ENCODE results near the gene LMNTD2. TPM values are rescaled to one million over a fixed set of nuclear protein-coding genes. Genes with fewer than 3 reads are reported as not detected.
A peak's percentile ranks its signal among the peaks of the same experiment; 100 is the strongest.

Gene LMNTD2
- total RNA-seq, 1 experiment from 2014 or later = 4.0 TPM

DNA sequence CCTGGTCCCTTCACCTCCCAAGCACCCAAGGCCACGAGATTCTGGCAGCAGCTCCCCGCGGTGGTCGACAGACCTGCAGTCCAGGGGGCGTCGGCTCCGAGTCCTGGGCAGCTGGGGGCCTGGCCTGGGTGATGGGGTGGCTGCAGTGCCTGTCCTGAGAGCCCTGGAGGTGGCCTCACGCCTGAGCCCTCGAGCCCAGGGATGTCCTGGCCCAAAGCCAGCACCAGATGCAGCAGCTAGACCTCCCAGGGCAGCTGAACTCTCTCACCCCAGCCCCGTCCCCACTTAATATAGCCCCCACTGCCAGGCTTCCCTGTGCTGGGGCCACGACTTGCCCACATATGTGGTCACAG lies 6.6 kb downstream of the LMNTD2 start:
- Mint-ChIP-seq H3K27ac (no peak overlapping the region), H3K36me3 (no peaks in the 10 kb centered on the region), H3K27me3 (ENCODE audit: low read depth) (peaks cover 24% of the 10 kb centered on the region), H3K4me3 (peak overlapping the region; percentile 18; the same call in 1 of the 2 replicates), H3K4me1 (peaks cover 8% of the 10 kb centered on the region), H3K9me3 (no peaks in the 10 kb centered on the region)
- CTCF ChIA-PET = interaction anchor here (0.6 to 3.4 kb wide), 17 partner anchors 13 to 708 kb away, joined by 3 to 32 read pairs (median 5); partner anchors contain the start of genes DEAF1, PHRF1, PIDD1 and TMEM80
- POLR2A ChIA-PET = interaction anchor here (1.9 kb wide), 1 partner anchor 18 kb away, joined by 5 read pairs; the partner anchor contains the start of gene HRAS
- no peak for DNase-seq (ENCODE audit: low spot score)
- TF ChIP-seq ATF6 (CRISPR knock-in tag; IDR thresholded peaks at IDR 0.05) = no peak
- TF ChIP-seq CTCF (IDR thresholded peaks at IDR 0.05) = no peak
- no peak for TF ChIP-seq ZNF219 (CRISPR knock-in tag; IDR thresholded peaks at IDR 0.05; ENCODE audit: borderline replicate concordance)
- no peak for TF ChIP-seq ATF2 (CRISPR knock-in tag; IDR thresholded peaks at IDR 0.05; ENCODE audit: borderline replicate concordance, low read depth)
- no peak for TF ChIP-seq CBFB (CRISPR knock-in tag; IDR thresholded peaks at IDR 0.05; ENCODE audit: low read depth)
- TF ChIP-seq, protein P1, sequence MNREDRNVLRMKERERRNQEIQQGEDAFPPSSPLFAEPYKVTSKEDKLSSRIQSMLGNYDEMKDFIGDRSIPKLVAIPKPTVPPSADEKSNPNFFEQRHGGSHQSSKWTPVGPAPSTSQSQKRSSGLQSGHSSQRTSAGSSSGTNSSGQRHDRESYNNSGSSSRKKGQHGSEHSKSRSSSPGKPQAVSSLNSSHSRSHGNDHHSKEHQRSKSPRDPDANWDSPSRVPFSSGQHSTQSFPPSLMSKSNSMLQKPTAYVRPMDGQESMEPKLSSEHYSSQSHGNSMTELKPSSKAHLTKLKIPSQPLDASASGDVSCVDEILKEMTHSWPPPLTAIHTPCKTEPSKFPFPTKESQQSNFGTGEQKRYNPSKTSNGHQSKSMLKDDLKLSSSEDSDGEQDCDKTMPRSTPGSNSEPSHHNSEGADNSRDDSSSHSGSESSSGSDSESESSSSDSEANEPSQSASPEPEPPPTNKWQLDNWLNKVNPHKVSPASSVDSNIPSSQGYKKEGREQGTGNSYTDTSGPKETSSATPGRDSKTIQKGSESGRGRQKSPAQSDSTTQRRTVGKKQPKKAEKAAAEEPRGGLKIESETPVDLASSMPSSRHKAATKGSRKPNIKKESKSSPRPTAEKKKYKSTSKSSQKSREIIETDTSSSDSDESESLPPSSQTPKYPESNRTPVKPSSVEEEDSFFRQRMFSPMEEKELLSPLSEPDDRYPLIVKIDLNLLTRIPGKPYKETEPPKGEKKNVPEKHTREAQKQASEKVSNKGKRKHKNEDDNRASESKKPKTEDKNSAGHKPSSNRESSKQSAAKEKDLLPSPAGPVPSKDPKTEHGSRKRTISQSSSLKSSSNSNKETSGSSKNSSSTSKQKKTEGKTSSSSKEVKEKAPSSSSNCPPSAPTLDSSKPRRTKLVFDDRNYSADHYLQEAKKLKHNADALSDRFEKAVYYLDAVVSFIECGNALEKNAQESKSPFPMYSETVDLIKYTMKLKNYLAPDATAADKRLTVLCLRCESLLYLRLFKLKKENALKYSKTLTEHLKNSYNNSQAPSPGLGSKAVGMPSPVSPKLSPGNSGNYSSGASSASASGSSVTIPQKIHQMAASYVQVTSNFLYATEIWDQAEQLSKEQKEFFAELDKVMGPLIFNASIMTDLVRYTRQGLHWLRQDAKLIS (CRISPR knock-in tag; IDR thresholded peaks at IDR 0.05; ENCODE audit: borderline replicate concordance) = no peak
- no peak for TF ChIP-seq CREM (CRISPR knock-in tag; IDR thresholded peaks at IDR 0.05)
- TF ChIP-seq FOXP1 (CRISPR knock-in tag; IDR thresholded peaks at IDR 0.05; ENCODE audit: borderline replicate concordance) = no peak
- TF ChIP-seq ERG (CRISPR knock-in tag; IDR thresholded peaks at IDR 0.05) = no peak
- no peak for TF ChIP-seq NFATC4 (CRISPR knock-in tag; IDR thresholded peaks at IDR 0.05)
- TF ChIP-seq ZNF423 (CRISPR knock-in tag; IDR thresholded peaks at IDR 0.05) = no peak
- no peak for TF ChIP-seq USF2 (CRISPR knock-in tag; IDR thresholded peaks at IDR 0.05)
- no peak for TF ChIP-seq PREB (CRISPR knock-in tag; IDR thresholded peaks at IDR 0.05; ENCODE audit: borderline replicate concordance)
- no peak for TF ChIP-seq ZNF263 (CRISPR knock-in tag; IDR thresholded peaks at IDR 0.05; ENCODE audit: low read depth)
- TF ChIP-seq, protein P2, sequence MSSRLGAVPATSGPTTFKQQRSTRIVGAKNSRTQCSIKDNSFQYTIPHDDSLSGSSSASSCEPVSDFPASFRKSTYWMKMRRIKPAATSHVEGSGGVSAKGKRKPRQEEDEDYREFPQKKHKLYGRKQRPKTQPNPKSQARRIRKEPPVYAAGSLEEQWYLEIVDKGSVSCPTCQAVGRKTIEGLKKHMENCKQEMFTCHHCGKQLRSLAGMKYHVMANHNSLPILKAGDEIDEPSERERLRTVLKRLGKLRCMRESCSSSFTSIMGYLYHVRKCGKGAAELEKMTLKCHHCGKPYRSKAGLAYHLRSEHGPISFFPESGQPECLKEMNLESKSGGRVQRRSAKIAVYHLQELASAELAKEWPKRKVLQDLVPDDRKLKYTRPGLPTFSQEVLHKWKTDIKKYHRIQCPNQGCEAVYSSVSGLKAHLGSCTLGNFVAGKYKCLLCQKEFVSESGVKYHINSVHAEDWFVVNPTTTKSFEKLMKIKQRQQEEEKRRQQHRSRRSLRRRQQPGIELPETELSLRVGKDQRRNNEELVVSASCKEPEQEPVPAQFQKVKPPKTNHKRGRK (CRISPR knock-in tag; IDR thresholded peaks at IDR 0.05; ENCODE audit: borderline replicate concordance) = no peak
- TF ChIP-seq NR1H2 (CRISPR knock-in tag; IDR thresholded peaks at IDR 0.05) = no peak
- TF ChIP-seq, protein P3, sequence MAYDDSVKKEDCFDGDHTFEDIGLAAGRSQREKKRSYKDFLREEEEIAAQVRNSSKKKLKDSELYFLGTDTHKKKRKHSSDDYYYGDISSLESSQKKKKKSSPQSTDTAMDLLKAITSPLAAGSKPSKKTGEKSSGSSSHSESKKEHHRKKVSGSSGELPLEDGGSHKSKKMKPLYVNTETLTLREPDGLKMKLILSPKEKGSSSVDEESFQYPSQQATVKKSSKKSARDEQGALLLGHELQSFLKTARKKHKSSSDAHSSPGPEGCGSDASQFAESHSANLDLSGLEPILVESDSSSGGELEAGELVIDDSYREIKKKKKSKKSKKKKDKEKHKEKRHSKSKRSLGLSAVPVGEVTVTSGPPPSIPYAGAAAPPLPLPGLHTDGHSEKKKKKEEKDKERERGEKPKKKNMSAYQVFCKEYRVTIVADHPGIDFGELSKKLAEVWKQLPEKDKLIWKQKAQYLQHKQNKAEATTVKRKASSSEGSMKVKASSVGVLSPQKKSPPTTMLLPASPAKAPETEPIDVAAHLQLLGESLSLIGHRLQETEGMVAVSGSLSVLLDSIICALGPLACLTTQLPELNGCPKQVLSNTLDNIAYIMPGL (CRISPR knock-in tag; IDR thresholded peaks at IDR 0.05) = no peak
- ATAC-seq = no peak

All from WTC11 (cell line).